GM12873 (cell line): Measurements from ENCODE around the gene OR8D2.

Experiments used
- TF ChIP-seq, protein P1 (sequence below): IDR thresholded peaks from 2 replicates; pipeline ENCODE4 v1.5.1; 2012; ENCODE audit warnings: low read depth, mild to moderate bottlenecking, moderate library complexity, low read length, control low read depth; ENCODE audit not compliant: insufficient read depth; ENCODE audit errors: missing control alignments

The OR8D2 gene

GRCh38 chr11:124329787-124330478 lies 9.9 kb upstream of the OR8D2 start:
- TF ChIP-seq, protein P1, sequence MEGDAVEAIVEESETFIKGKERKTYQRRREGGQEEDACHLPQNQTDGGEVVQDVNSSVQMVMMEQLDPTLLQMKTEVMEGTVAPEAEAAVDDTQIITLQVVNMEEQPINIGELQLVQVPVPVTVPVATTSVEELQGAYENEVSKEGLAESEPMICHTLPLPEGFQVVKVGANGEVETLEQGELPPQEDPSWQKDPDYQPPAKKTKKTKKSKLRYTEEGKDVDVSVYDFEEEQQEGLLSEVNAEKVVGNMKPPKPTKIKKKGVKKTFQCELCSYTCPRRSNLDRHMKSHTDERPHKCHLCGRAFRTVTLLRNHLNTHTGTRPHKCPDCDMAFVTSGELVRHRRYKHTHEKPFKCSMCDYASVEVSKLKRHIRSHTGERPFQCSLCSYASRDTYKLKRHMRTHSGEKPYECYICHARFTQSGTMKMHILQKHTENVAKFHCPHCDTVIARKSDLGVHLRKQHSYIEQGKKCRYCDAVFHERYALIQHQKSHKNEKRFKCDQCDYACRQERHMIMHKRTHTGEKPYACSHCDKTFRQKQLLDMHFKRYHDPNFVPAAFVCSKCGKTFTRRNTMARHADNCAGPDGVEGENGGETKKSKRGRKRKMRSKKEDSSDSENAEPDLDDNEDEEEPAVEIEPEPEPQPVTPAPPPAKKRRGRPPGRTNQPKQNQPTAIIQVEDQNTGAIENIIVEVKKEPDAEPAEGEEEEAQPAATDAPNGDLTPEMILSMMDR: no peak

DNA sequence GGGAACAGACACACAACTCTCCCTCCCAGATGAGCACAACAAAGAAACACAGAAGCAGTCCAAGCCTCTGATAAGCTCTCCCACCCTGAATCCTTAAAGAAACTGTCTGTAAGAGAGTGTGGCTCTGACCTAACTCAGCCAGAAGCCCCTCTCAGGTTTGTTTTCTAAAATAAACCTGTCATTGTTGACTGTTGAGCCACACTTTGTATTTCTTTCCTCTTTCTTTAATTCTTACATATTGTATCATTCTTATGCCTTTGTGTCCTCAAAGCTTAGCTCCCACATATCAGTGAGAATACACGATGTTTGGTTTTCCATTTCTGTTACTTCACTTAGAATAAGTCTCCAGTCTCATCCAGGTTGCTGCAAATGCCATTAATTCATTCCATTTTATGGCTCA lies 7.8 kb upstream of the OR8D2 start:
- TF ChIP-seq, protein P1: no peak

DNA sequence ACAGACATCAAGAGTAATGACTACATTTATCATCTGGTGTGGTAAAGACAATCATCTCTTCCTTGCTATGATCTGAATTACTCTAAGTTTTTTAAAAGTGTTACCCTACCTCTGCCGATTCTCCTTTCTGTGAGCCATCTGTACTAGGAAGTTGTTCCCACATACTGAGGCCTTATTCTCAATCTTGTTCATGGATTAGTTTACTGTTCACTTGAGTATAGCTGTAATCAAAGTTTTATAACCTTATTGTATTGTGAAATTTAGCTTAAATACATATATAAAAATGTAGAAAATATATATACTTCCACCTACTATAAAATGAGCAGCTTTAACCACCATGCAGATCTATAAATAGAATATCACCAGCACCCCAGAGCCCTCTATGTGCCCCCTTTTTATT lies 2.4 kb upstream of the OR8D2 start:
- TF ChIP-seq, protein P1: no peak

DNA sequence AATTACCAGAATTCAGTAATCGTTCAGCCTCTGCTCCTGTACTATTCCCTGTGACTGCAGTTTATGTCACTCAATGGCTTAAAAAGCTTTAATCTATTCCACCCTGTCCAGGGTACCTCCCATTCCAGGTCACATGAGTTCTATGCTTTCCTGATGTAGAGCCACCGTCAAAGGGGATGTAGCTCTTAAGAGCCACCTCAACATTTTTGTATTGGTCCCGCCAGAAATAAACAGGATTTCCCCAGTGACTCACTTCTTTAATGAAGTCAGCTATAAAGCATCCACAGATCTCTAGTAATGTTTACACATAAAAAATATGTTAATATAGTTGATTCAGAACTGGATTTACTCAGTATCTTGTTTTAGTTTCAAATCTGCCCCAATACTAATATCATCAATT lies 4.9 kb downstream of the OR8D2 start:
- TF ChIP-seq, protein P1: no peak

GRCh38 chr11:124313849-124314248 lies 6.1 kb downstream of the OR8D2 start, which contains the start of gene OR8D1:
OR8D1 (minus strand) TSS chr11:124313949; CDS start chr11:124310766, 3,183 bp downstream.
- TF ChIP-seq, protein P1: no peak

DNA sequence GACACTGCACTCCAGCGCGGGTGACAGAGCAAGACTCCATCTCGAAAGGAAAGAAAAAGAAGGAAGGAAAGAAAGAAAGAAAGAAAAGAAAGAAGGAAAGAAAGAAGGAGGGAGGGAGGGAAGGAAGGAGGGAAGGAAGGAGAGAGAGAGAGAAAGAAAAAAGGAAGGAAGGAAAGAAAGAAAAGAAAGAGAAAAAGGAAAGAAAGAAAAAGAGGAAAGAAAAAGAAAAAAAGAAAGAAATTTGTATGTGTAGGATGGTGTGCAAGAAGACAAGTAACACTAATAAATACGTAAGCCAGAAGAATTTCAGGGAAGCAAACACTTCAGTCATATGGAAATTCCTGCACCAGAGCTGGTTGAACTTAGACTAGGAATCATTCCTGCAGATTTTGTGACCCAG lies 6.9 kb downstream of the OR8D2 start:
- TF ChIP-seq, protein P1: no peak

GRCh38 chr11:124311670-124312069 lies 8.3 kb downstream of the OR8D2 start:
- TF ChIP-seq, protein P1: no peak

DNA sequence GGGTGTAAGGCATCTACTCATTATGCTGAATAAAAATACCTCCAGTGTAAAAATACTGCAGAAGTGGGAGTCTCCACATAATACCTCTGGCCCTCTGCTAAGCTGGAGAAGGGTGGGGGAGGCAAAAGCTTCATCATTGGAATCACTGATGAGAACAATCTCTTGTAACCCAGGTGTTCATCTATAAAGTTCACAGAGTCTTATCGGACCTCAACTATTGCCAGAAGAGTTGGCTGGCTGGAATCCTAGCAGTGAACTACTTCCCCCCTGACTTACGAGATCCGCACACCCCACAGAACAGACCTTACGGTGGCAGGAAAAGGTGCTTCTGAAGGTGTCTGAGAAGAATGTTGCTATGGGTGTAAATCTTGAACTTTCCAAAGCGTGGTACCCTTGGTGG lies 8.7 kb downstream of the OR8D2 start:
- TF ChIP-seq, protein P1: no peak
